ENCODE measurements around the gene VIL1. TPM values are rescaled to one million over a fixed set of nuclear protein-coding genes. Genes with fewer than 3 reads are reported as not detected.

The VIL1 gene
- total and polyA plus RNA-seq, 2 of the 13 experiments (the other 11 are each of a cell fraction or from before 2014, with no cell fraction given) = 287 to 301 TPM

DNA sequence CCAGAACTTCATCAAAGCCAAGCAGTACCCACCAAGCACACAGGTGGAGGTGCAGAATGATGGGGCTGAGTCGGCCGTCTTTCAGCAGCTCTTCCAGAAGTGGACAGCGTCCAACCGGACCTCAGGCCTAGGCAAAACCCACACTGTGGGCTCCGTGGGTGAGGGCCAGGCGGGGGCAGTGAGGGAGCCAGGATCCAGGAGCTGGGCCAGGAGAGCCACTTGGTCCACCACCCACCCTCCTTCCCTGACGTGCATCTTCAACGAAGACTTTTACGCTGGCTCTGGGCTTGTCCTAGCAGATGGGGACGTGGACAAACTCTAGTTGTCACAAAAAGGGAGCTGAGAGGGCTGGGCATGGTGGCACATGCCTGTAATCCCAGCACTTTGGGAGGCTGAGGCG is 11.8 kb downstream of the VIL1 start (continued):
- TF ChIP-seq HBP1 (CRISPR knock-in tag; IDR thresholded peaks at IDR 0.05; ENCODE audit: low read depth) = no peak
- TF ChIP-seq, protein P1, sequence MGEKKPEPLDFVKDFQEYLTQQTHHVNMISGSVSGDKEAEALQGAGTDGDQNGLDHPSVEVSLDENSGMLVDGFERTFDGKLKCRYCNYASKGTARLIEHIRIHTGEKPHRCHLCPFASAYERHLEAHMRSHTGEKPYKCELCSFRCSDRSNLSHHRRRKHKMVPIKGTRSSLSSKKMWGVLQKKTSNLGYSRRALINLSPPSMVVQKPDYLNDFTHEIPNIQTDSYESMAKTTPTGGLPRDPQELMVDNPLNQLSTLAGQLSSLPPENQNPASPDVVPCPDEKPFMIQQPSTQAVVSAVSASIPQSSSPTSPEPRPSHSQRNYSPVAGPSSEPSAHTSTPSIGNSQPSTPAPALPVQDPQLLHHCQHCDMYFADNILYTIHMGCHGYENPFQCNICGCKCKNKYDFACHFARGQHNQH (CRISPR knock-in tag; IDR thresholded peaks at IDR 0.05) = no peak
- no peak for TF ChIP-seq KDM5A (IDR thresholded peaks at IDR 0.05; ENCODE audit: borderline replicate concordance, low read length)
- no peak for TF ChIP-seq GRHL1 (CRISPR knock-in tag; conservative IDR thresholded peaks at IDR 0.05)

- WGBS (ENCODE audit: low lambda C conversion rate) = 96% methylated on average over 10 of the region's 10 CpGs
- peaks cover 17% of the 10 kb centered on the region for H3K4me1 ChIP-seq (ENCODE audit: insufficient read depth, low read length)
- no peak overlapping the region for H3K4me2 ChIP-seq (ENCODE audit: low read depth, low read length)
- in situ Hi-C loops (cut with HindIII; ENCODE audit: extremely low pct_ligation_motif_present, low pct_unique_long_range_greater_than_20kb) (no loop called here), intact Hi-C loops (cut with micrococcal nuclease; ENCODE audit: unreplicated experiment) (no loop called here)
- FAIRE-seq (no peak), DNase-seq (ENCODE audit: low spot score) (no peak), ATAC-seq (peak; percentile 1; the same call in 1 of the 3 replicates)
- H3K79me2 ChIP-seq (ENCODE audit: insufficient read depth, low read length) = no peaks in the 10 kb centered on the region
- no peak overlapping the region for H3K27ac ChIP-seq (ENCODE audit: extremely low read length, insufficient read depth, low read length)
- no peaks in the 10 kb centered on the region for H3K27me3 ChIP-seq (ENCODE audit: control insufficient read depth in 1 of 2, insufficient read depth in 2 of 2, low read length in 2 of 2)
- H3K9ac ChIP-seq (ENCODE audit: insufficient read depth, low read depth, low read length) = no peak overlapping the region
- ChIA-PET POLR2A (interaction anchor here (0.5 to 6.3 kb wide), 7 partner anchors 8 to 136 kb away, joined by 3 to 59 read pairs (median 3); partner anchors contain the start of genes USP37 and VIL1), CTCF (ENCODE audit: low intra/inter-chr PET ratio, low total read pairs) (no interaction called here)
- peaks cover 55 to 78% of the 10 kb centered on the region in 2 experiments for H3K36me3 ChIP-seq (replicated peaks in 1 of 2; ENCODE audit: control insufficient read depth in 1 of 2, insufficient read depth in 2 of 2, low read length in 2 of 2)
- no TSS peak for BruUV-seq (replicated peaks)
- H3K9me3 ChIP-seq (ENCODE audit: low read length) = no peaks in the 10 kb centered on the region
- H4K20me1 ChIP-seq (ENCODE audit: insufficient read depth, low read length) = no peaks in the 10 kb centered on the region
- H3K4me3 ChIP-seq (replicated peaks in 1 of 3; ENCODE audit: insufficient read depth in 1 of 3, low read depth in 2 of 3, low read length in 3 of 3) = no peak overlapping the region
- no peak overlapping the region for H2AFZ ChIP-seq (ENCODE audit: low read length)
- peak; percentile 37 for TF ChIP-seq RBM22 (optimal IDR thresholded peaks at IDR 0.05; ENCODE audit: low read length)
- 0 out of 2 replicates have a peak, but pooled peaks have one; percentile 47 for TF ChIP-seq MTA1 (CRISPR knock-in tag; IDR thresholded peaks at IDR 0.05; ENCODE audit: borderline replicate concordance)
- TF ChIP-seq, protein P2, sequence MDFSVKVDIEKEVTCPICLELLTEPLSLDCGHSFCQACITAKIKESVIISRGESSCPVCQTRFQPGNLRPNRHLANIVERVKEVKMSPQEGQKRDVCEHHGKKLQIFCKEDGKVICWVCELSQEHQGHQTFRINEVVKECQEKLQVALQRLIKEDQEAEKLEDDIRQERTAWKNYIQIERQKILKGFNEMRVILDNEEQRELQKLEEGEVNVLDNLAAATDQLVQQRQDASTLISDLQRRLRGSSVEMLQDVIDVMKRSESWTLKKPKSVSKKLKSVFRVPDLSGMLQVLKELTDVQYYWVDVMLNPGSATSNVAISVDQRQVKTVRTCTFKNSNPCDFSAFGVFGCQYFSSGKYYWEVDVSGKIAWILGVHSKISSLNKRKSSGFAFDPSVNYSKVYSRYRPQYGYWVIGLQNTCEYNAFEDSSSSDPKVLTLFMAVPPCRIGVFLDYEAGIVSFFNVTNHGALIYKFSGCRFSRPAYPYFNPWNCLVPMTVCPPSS (IDR thresholded peaks at IDR 0.05) = no peak
- TF ChIP-seq ZNF503 (CRISPR knock-in tag; IDR thresholded peaks at IDR 0.05) = no peak
- TF ChIP-seq, protein P3, sequence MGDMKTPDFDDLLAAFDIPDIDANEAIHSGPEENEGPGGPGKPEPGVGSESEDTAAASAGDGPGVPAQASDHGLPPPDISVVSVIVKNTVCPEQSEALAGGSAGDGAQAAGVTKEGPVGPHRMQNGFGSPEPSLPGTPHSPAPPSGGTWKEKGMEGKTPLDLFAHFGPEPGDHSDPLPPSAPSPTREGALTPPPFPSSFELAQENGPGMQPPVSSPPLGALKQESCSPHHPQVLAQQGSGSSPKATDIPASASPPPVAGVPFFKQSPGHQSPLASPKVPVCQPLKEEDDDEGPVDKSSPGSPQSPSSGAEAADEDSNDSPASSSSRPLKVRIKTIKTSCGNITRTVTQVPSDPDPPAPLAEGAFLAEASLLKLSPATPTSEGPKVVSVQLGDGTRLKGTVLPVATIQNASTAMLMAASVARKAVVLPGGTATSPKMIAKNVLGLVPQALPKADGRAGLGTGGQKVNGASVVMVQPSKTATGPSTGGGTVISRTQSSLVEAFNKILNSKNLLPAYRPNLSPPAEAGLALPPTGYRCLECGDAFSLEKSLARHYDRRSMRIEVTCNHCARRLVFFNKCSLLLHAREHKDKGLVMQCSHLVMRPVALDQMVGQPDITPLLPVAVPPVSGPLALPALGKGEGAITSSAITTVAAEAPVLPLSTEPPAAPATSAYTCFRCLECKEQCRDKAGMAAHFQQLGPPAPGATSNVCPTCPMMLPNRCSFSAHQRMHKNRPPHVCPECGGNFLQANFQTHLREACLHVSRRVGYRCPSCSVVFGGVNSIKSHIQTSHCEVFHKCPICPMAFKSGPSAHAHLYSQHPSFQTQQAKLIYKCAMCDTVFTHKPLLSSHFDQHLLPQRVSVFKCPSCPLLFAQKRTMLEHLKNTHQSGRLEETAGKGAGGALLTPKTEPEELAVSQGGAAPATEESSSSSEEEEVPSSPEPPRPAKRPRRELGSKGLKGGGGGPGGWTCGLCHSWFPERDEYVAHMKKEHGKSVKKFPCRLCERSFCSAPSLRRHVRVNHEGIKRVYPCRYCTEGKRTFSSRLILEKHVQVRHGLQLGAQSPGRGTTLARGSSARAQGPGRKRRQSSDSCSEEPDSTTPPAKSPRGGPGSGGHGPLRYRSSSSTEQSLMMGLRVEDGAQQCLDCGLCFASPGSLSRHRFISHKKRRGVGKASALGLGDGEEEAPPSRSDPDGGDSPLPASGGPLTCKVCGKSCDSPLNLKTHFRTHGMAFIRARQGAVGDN (CRISPR knock-in tag; IDR thresholded peaks at IDR 0.05) = 0 out of 2 replicates have a peak, but pooled peaks have one; percentile 11
Observed at GRCh38 chr2:218431878-218432277, 13.0 kb downstream of the VIL1 start.

All from HepG2 (cell line).